WTC11 (cell line): ENCODE data around the gene MED27.

Experiments
- CBFB ChIP-seq: sonication (generic); formaldehyde crosslinking; IDR thresholded peaks from 2 replicates; pipeline ENCODE4 v1.8.1; 2022; ENCODE audit warnings: mild to moderate bottlenecking, low read depth, missing genetic modification reagents
- GABPB1 ChIP-seq: sonication (generic); formaldehyde crosslinking; IDR thresholded peaks from 2 replicates; pipeline ENCODE4 v1.8.1; 2023; ENCODE audit warnings: mild to moderate bottlenecking, missing genetic modification reagents
- MYBL2 ChIP-seq: sonication (generic); formaldehyde crosslinking; IDR thresholded peaks from 2 replicates; pipeline ENCODE4 v1.8.1; 2023; ENCODE audit warnings: mild to moderate bottlenecking, moderate library complexity, missing genetic modification reagents
- NFYB ChIP-seq: sonication (generic); formaldehyde crosslinking; conservative IDR thresholded peaks from 2 replicates; pipeline ENCODE4 v1.8.0; 2022; ENCODE audit warnings: low read depth, missing genetic modification reagents
- SOX15 ChIP-seq: fragments of 250-450 bp; sonication (Bioruptor Pico); IDR thresholded peaks from 2 replicates; pipeline ENCODE4 v1.9.0; 2021; ENCODE audit warnings: mild to moderate bottlenecking
- TCF7 ChIP-seq: sonication (generic); formaldehyde crosslinking; IDR thresholded peaks from 2 replicates; pipeline ENCODE4 v1.8.0; 2022; ENCODE audit warnings: mild to moderate bottlenecking, low read depth, missing genetic modification reagents, moderate library complexity
- TEAD4 ChIP-seq: sonication (generic); formaldehyde crosslinking; IDR thresholded peaks from 2 replicates; pipeline ENCODE4 v1.8.0; 2022; ENCODE audit warnings: mild to moderate bottlenecking, missing genetic modification reagents
- ZNF232 ChIP-seq: sonication (generic); formaldehyde crosslinking; IDR thresholded peaks from 2 replicates; pipeline ENCODE4 v1.8.0; 2022; ENCODE audit warnings: mild to moderate bottlenecking, missing genetic modification reagents
- TF ChIP-seq, protein P1 (sequence below): sonication (generic); formaldehyde crosslinking; IDR thresholded peaks from 2 replicates; pipeline ENCODE4 v1.8.1; 2023; ENCODE audit warnings: mild to moderate bottlenecking, moderate library complexity, missing genetic modification reagents
- TF ChIP-seq, protein P2 (sequence below): fragments of 200-600 bp; IDR thresholded peaks from 2 replicates; pipeline ENCODE4 v1.8.0; 2022; ENCODE audit warnings: antibody characterized with exemption
- TF ChIP-seq, protein P3 (sequence below): sonication (generic); formaldehyde crosslinking; IDR thresholded peaks from 2 replicates; pipeline ENCODE4 v1.8.0; 2022; ENCODE audit warnings: mild to moderate bottlenecking, missing genetic modification reagents
- TF ChIP-seq, protein P4 (sequence below): sonication (generic); formaldehyde crosslinking; IDR thresholded peaks from 2 replicates; pipeline ENCODE4 v1.8.1; 2022; ENCODE audit warnings: low read depth, missing genetic modification reagents, borderline replicate concordance

DNA sequence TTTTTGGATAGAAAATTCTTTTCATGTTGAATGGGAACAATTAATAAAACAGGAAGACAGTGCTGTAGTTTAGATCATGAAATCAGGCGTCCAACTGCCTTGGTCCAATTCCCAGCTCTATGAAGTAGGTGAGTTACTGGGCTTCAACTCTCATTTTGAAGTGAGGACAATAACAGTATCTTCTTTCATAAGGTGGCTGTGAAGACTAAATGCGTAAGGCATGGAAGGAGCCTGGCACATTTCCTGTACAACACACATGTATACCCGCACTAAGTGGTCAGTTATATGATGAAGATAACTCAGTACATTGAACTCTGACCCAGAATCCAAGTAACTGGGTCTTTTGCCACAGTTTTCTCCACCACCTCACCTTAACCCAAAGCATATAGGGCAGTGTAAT lies 120.6 kb downstream of the MED27 start:
- TF ChIP-seq NFYB, result no peak
- TF ChIP-seq, protein P1, sequence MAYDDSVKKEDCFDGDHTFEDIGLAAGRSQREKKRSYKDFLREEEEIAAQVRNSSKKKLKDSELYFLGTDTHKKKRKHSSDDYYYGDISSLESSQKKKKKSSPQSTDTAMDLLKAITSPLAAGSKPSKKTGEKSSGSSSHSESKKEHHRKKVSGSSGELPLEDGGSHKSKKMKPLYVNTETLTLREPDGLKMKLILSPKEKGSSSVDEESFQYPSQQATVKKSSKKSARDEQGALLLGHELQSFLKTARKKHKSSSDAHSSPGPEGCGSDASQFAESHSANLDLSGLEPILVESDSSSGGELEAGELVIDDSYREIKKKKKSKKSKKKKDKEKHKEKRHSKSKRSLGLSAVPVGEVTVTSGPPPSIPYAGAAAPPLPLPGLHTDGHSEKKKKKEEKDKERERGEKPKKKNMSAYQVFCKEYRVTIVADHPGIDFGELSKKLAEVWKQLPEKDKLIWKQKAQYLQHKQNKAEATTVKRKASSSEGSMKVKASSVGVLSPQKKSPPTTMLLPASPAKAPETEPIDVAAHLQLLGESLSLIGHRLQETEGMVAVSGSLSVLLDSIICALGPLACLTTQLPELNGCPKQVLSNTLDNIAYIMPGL (CRISPR knock-in tag), result no peak
- TF ChIP-seq CBFB (CRISPR knock-in tag), result no peak
- TF ChIP-seq, protein P2, sequence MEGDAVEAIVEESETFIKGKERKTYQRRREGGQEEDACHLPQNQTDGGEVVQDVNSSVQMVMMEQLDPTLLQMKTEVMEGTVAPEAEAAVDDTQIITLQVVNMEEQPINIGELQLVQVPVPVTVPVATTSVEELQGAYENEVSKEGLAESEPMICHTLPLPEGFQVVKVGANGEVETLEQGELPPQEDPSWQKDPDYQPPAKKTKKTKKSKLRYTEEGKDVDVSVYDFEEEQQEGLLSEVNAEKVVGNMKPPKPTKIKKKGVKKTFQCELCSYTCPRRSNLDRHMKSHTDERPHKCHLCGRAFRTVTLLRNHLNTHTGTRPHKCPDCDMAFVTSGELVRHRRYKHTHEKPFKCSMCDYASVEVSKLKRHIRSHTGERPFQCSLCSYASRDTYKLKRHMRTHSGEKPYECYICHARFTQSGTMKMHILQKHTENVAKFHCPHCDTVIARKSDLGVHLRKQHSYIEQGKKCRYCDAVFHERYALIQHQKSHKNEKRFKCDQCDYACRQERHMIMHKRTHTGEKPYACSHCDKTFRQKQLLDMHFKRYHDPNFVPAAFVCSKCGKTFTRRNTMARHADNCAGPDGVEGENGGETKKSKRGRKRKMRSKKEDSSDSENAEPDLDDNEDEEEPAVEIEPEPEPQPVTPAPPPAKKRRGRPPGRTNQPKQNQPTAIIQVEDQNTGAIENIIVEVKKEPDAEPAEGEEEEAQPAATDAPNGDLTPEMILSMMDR, result no peak
- TF ChIP-seq TCF7 (CRISPR knock-in tag), result no peak
- TF ChIP-seq TEAD4 (CRISPR knock-in tag), result no peak
- TF ChIP-seq, protein P3, sequence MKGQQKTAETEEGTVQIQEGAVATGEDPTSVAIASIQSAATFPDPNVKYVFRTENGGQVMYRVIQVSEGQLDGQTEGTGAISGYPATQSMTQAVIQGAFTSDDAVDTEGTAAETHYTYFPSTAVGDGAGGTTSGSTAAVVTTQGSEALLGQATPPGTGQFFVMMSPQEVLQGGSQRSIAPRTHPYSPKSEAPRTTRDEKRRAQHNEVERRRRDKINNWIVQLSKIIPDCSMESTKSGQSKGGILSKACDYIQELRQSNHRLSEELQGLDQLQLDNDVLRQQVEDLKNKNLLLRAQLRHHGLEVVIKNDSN, result no peak
- no peak for TF ChIP-seq GABPB1 (CRISPR knock-in tag)
- TF ChIP-seq MYBL2 (CRISPR knock-in tag), result no peak
- TF ChIP-seq ZNF232 (CRISPR knock-in tag), result no peak
- TF ChIP-seq, protein P4, sequence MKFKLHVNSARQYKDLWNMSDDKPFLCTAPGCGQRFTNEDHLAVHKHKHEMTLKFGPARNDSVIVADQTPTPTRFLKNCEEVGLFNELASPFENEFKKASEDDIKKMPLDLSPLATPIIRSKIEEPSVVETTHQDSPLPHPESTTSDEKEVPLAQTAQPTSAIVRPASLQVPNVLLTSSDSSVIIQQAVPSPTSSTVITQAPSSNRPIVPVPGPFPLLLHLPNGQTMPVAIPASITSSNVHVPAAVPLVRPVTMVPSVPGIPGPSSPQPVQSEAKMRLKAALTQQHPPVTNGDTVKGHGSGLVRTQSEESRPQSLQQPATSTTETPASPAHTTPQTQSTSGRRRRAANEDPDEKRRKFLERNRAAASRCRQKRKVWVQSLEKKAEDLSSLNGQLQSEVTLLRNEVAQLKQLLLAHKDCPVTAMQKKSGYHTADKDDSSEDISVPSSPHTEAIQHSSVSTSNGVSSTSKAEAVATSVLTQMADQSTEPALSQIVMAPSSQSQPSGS (CRISPR knock-in tag), result no peak
- TF ChIP-seq SOX15 (CRISPR knock-in tag), result no peak
